Activated CD8-positive, alpha-beta T cell treated with anti-CD3 and anti-CD28 coated beads, Interleukin-2, amount 10 ng/mL, durations not matched to agents 7 days and 5 days (primary cell): ENCODE results near the gene TRMT13. TPM values are rescaled to one million over a fixed set of nuclear protein-coding genes. Genes with fewer than 3 reads are reported as not detected.

Experiments used
- ATAC-seq: fragments of 150-1000 bp; cut with Tn5 transposase; one replicate; pipeline ENCODE4 v1.10.0; 2021; ENCODE audit warnings: moderate library complexity
- CTCF ChIA-PET: fragments of 350-600 bp; sonication (Branson Sonifier 250); formaldehyde crosslinking; loops from one replicate; lab custom pipeline; 2021; ENCODE audit warnings: antibody characterized with exemption; lab: Charles Lee
- POLR2A ChIA-PET: fragments of 350-600 bp; sonication (Branson Sonifier 250); formaldehyde crosslinking; loops from one replicate; lab custom pipeline; 2021; ENCODE audit warnings: antibody characterized with exemption; lab: Charles Lee
- DNase-seq: peaks from one replicate; pipeline ENCODE4 v3.0.0-alpha.2; 2020
- H3K27ac Mint-ChIP-seq: one replicate; pipeline ENCODE4 v1.8.0; 2021; ENCODE audit warnings: mild to moderate bottlenecking, mixed read lengths
- H3K27me3 Mint-ChIP-seq: one replicate; pipeline ENCODE4 v1.8.0; 2021; ENCODE audit warnings: low read depth, mixed read lengths
- H3K36me3 Mint-ChIP-seq: one replicate; pipeline ENCODE4 v1.8.0; 2021; ENCODE audit warnings: low read depth, mixed read lengths
- H3K4me1 Mint-ChIP-seq: one replicate; pipeline ENCODE4 v1.8.0; 2021; ENCODE audit warnings: low read depth, mixed read lengths
- H3K4me3 Mint-ChIP-seq: one replicate; pipeline ENCODE4 v1.8.0; 2021; ENCODE audit warnings: mild to moderate bottlenecking, mixed read lengths
- H3K9me3 Mint-ChIP-seq: one replicate; pipeline ENCODE4 v1.8.0; 2022; ENCODE audit warnings: mixed read lengths; ENCODE audit not compliant: insufficient read depth
- total RNA-seq, 2 experiments: library from RNA; stranded (reverse); gene quantifications; one replicate each; pipeline ENCODE4 v1.2.3, GENCODE V29; 2021

The TRMT13 gene
- total RNA-seq, 2 experiments from 2014 or later = 17.0 to 17.4 TPM

GRCh38 chr1:100130552-100131077, 2.3 kb upstream of the TRMT13 start:
- H3K36me3 Mint-ChIP-seq = peaks cover 23% of the 10 kb centered on the region
- no peak for ATAC-seq
- H3K9me3 Mint-ChIP-seq = no peaks in the 10 kb centered on the region
- POLR2A ChIA-PET = interaction anchor here (1.2 kb wide), 1 partner anchor 14 kb away, joined by 4 read pairs; no protein-coding TSS in a partner anchor
- no peak overlapping the region for H3K4me3 Mint-ChIP-seq
- no peak for DNase-seq
- peaks cover 33% of the 10 kb centered on the region for H3K4me1 Mint-ChIP-seq
- CTCF ChIA-PET = interaction anchor here (1.5 kb wide), 1 partner anchor 23 kb away, joined by 4 read pairs; no protein-coding TSS in a partner anchor
- H3K27ac Mint-ChIP-seq = no peak overlapping the region
- H3K27me3 Mint-ChIP-seq = no peaks in the 10 kb centered on the region

GRCh38 chr1:100131623-100132022, 1.3 kb upstream of the TRMT13 start:
- CTCF ChIA-PET = interaction anchor here (1.5 kb wide), 1 partner anchor 22 kb away, joined by 4 read pairs; no protein-coding TSS in a partner anchor
- H3K27me3 Mint-ChIP-seq = no peaks in the 10 kb centered on the region
- peak overlapping the region; percentile 99 for H3K4me3 Mint-ChIP-seq
- POLR2A ChIA-PET = no interaction called here
- peaks cover 33% of the 10 kb centered on the region for H3K4me1 Mint-ChIP-seq
- peaks cover 15% of the 10 kb centered on the region for H3K36me3 Mint-ChIP-seq
- ATAC-seq (no peak), DNase-seq (no peak)
- peak overlapping the region; percentile 97 for H3K27ac Mint-ChIP-seq
- H3K9me3 Mint-ChIP-seq = no peaks in the 10 kb centered on the region

GRCh38 chr1:100134872-100135271, 1.9 kb downstream of the TRMT13 start:
- ChIA-PET CTCF (no interaction called here), POLR2A (no interaction called here)
- Mint-ChIP-seq H3K9me3 (no peaks in the 10 kb centered on the region), H3K27me3 (no peaks in the 10 kb centered on the region), H3K4me1 (peaks cover 30% of the 10 kb centered on the region), H3K36me3 (peaks cover 33% of the 10 kb centered on the region), H3K4me3 (peak overlapping the region; percentile 29), H3K27ac (no peak overlapping the region)
- DNase-seq = no peak
- ATAC-seq = no peak

- POLR2A ChIA-PET = no interaction called here
- Mint-ChIP-seq H3K4me3 (no peak overlapping the region), H3K27me3 (no peaks in the 10 kb centered on the region)
Observed at GRCh38 chr1:100137602-100138001, 4.6 kb downstream of the TRMT13 start.

GRCh38 chr1:100141192-100141591, 8.2 kb downstream of the TRMT13 start:
- DNase-seq (no peak), ATAC-seq (no peak)
- Mint-ChIP-seq H3K36me3 (peaks cover 54% of the 10 kb centered on the region), H3K4me1 (no peaks in the 10 kb centered on the region), H3K27me3 (no peaks in the 10 kb centered on the region), H3K4me3 (no peak overlapping the region), H3K9me3 (no peaks in the 10 kb centered on the region), H3K27ac (no peak overlapping the region)
- ChIA-PET CTCF (interaction anchor here (1.1 kb wide), 1 partner anchor 8 kb away, joined by 4 read pairs; the partner anchor contains the start of gene TRMT13), POLR2A (no interaction called here)

More at GRCh38 chr1:100137602-100138001, 4.6 kb downstream of the TRMT13 start:
- ATAC-seq = no peak
- no peak for DNase-seq
- H3K9me3 Mint-ChIP-seq = no peaks in the 10 kb centered on the region
- H3K36me3 Mint-ChIP-seq = peaks cover 39% of the 10 kb centered on the region
- no peak overlapping the region for H3K27ac Mint-ChIP-seq
- peaks cover 10% of the 10 kb centered on the region for H3K4me1 Mint-ChIP-seq
- CTCF ChIA-PET = interaction anchor here (0.6 kb wide), 1 partner anchor 9 kb away, joined by 3 read pairs; no protein-coding TSS in a partner anchor

- H3K27me3 Mint-ChIP-seq = no peaks in the 10 kb centered on the region
- CTCF ChIA-PET = interaction anchor here (1.1 kb wide), 1 partner anchor 9 kb away, joined by 4 read pairs; the partner anchor contains the start of gene TRMT13
- peaks cover 54% of the 10 kb centered on the region for H3K36me3 Mint-ChIP-seq
- POLR2A ChIA-PET = no interaction called here
- DNase-seq (no peak), ATAC-seq (no peak)
- H3K9me3 Mint-ChIP-seq = no peaks in the 10 kb centered on the region
- no peak overlapping the region for H3K4me3 Mint-ChIP-seq
- no peak overlapping the region for H3K27ac Mint-ChIP-seq
- no peaks in the 10 kb centered on the region for H3K4me1 Mint-ChIP-seq
Observed at GRCh38 chr1:100142343-100142742, 9.4 kb downstream of the TRMT13 start.

- ChIA-PET CTCF (no interaction called here), POLR2A (no interaction called here)
- peaks cover 44% of the 10 kb centered on the region for H3K36me3 Mint-ChIP-seq
Observed at GRCh38 chr1:100145116-100145515, 12.2 kb downstream of the TRMT13 start.

GRCh38 chr1:100146958-100147357, 14.0 kb downstream of the TRMT13 start:
- ChIA-PET POLR2A (no interaction called here), CTCF (no interaction called here)
- DNase-seq (no peak), ATAC-seq (no peak)
- peaks cover 37% of the 10 kb centered on the region for H3K36me3 Mint-ChIP-seq
- H3K4me1 Mint-ChIP-seq = no peaks in the 10 kb centered on the region
- no peaks in the 10 kb centered on the region for H3K27me3 Mint-ChIP-seq
- no peaks in the 10 kb centered on the region for H3K9me3 Mint-ChIP-seq
- no peak overlapping the region for H3K27ac Mint-ChIP-seq
- no peak overlapping the region for H3K4me3 Mint-ChIP-seq

More at GRCh38 chr1:100145116-100145515, 12.2 kb downstream of the TRMT13 start:
- DNase-seq (no peak), ATAC-seq (no peak)
- Mint-ChIP-seq H3K9me3 (no peaks in the 10 kb centered on the region), H3K4me1 (no peaks in the 10 kb centered on the region), H3K4me3 (no peak overlapping the region), H3K27me3 (no peaks in the 10 kb centered on the region), H3K27ac (no peak overlapping the region)

GRCh38 chr1:100147875-100148274, 14.9 kb downstream of the TRMT13 start:
- Mint-ChIP-seq H3K4me3 (no peak overlapping the region), H3K27ac (no peak overlapping the region), H3K9me3 (no peaks in the 10 kb centered on the region), H3K27me3 (no peaks in the 10 kb centered on the region), H3K36me3 (peaks cover 31% of the 10 kb centered on the region), H3K4me1 (peaks cover 5% of the 10 kb centered on the region)
- CTCF ChIA-PET = no interaction called here
- no peak for ATAC-seq
- POLR2A ChIA-PET = no interaction called here
- no peak for DNase-seq

- DNase-seq (no peak), ATAC-seq (no peak)
- Mint-ChIP-seq H3K4me3 (no peak overlapping the region), H3K4me1 (peaks cover 5% of the 10 kb centered on the region), H3K9me3 (no peaks in the 10 kb centered on the region), H3K27me3 (no peaks in the 10 kb centered on the region), H3K27ac (no peak overlapping the region), H3K36me3 (peaks cover 13% of the 10 kb centered on the region)
- CTCF ChIA-PET = no interaction called here
- POLR2A ChIA-PET = no interaction called here
Observed at GRCh38 chr1:100151679-100152078, 18.7 kb downstream of the TRMT13 start.

GRCh38 chr1:100152271-100152670, 19.3 kb downstream of the TRMT13 start:
- H3K4me3 Mint-ChIP-seq = no peak overlapping the region
- H3K4me1 Mint-ChIP-seq = peaks cover 5% of the 10 kb centered on the region
- DNase-seq (no peak), ATAC-seq (no peak)
- POLR2A ChIA-PET = no interaction called here
- peaks cover 11% of the 10 kb centered on the region for H3K36me3 Mint-ChIP-seq
- H3K9me3 Mint-ChIP-seq = no peaks in the 10 kb centered on the region
- no peak overlapping the region for H3K27ac Mint-ChIP-seq
- H3K27me3 Mint-ChIP-seq = no peaks in the 10 kb centered on the region
- CTCF ChIA-PET = interaction anchor here (0.7 kb wide), 1 partner anchor 307 kb away, joined by 3 read pairs; no protein-coding TSS in a partner anchor

- Mint-ChIP-seq H3K36me3 (no peaks in the 10 kb centered on the region), H3K4me3 (no peak overlapping the region), H3K4me1 (no peaks in the 10 kb centered on the region), H3K27me3 (no peaks in the 10 kb centered on the region), H3K27ac (no peak overlapping the region), H3K9me3 (no peaks in the 10 kb centered on the region)
- CTCF ChIA-PET = no interaction called here
- POLR2A ChIA-PET = no interaction called here
- ATAC-seq (no peak), DNase-seq (no peak)
Observed at GRCh38 chr1:100162881-100163280, 29.9 kb downstream of the TRMT13 start.
